ENCODE measurements around the gene SNTA1.
"Not testable (repeated sequence)": the region's sequence is repeated elsewhere in the genome, so short reads cannot be mapped to it uniquely, and the experiment has no call there.

DNA sequence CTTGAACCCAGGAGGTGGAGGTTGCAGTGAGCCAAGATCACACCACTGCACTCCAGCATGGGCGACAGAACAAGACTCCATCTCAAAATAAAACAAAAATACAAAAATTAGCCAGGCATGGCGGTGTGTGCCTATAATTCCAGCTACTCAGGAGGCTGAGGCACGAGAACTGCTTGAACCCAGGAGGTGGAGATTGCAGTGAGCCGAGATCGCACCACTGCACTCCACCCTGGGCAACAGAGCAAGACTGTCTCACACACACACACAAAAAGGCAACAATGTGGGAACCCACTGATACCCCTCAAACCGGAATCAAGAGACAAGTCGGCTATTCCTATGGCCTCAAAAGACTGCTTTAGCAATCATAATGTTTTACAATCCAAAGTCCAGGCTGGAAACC, 3.0 kb downstream of the SNTA1 start:
- not testable (repeated sequence) for TF ChIP-seq SRF (IDR thresholded peaks at IDR 0.05; ENCODE audit: low read depth); REST (IDR thresholded peaks at IDR 0.05; ENCODE audit: low read depth); RAD21 (IDR thresholded peaks at IDR 0.05; ENCODE audit: low read depth); SP1 (IDR thresholded peaks at IDR 0.05; ENCODE audit: low read depth); MAX (IDR thresholded peaks at IDR 0.05); ATF3 (IDR thresholded peaks at IDR 0.05); EZH2 (IDR thresholded peaks at IDR 0.05); POLR2AphosphoS5 (IDR thresholded peaks at IDR 0.05; ENCODE audit: low read depth, low read length); ZNF274 (IDR thresholded peaks at IDR 0.05; ENCODE audit: low read depth, low read length); TCF7L2 (IDR thresholded peaks at IDR 0.05; ENCODE audit: borderline replicate concordance, extremely low read depth, insufficient read depth, insufficient read length); POLR2A (IDR thresholded peaks at IDR 0.05; ENCODE audit: borderline replicate concordance, extremely low read depth, insufficient read depth, insufficient read length)
- TF ChIP-seq, protein P1, sequence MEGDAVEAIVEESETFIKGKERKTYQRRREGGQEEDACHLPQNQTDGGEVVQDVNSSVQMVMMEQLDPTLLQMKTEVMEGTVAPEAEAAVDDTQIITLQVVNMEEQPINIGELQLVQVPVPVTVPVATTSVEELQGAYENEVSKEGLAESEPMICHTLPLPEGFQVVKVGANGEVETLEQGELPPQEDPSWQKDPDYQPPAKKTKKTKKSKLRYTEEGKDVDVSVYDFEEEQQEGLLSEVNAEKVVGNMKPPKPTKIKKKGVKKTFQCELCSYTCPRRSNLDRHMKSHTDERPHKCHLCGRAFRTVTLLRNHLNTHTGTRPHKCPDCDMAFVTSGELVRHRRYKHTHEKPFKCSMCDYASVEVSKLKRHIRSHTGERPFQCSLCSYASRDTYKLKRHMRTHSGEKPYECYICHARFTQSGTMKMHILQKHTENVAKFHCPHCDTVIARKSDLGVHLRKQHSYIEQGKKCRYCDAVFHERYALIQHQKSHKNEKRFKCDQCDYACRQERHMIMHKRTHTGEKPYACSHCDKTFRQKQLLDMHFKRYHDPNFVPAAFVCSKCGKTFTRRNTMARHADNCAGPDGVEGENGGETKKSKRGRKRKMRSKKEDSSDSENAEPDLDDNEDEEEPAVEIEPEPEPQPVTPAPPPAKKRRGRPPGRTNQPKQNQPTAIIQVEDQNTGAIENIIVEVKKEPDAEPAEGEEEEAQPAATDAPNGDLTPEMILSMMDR (IDR thresholded peaks at IDR 0.05 in 2 of 3, conservative IDR thresholded peaks at IDR 0.05 in 1 of 3; ENCODE audit: borderline replicate concordance in 1 of 3, insufficient read depth in 1 of 3, low read depth in 2 of 3, low read length in 2 of 3) = not testable (repeated sequence)

Measured in HCT116 (cell line).